ENCODE measurements around the gene C1QTNF1.
A peak's percentile ranks its signal among the peaks of the same experiment; 100 is the strongest.
"Not testable (repeated sequence)": the region's sequence is repeated elsewhere in the genome, so short reads cannot be mapped to it uniquely, and the experiment has no call there.

The C1QTNF1 gene

DNA sequence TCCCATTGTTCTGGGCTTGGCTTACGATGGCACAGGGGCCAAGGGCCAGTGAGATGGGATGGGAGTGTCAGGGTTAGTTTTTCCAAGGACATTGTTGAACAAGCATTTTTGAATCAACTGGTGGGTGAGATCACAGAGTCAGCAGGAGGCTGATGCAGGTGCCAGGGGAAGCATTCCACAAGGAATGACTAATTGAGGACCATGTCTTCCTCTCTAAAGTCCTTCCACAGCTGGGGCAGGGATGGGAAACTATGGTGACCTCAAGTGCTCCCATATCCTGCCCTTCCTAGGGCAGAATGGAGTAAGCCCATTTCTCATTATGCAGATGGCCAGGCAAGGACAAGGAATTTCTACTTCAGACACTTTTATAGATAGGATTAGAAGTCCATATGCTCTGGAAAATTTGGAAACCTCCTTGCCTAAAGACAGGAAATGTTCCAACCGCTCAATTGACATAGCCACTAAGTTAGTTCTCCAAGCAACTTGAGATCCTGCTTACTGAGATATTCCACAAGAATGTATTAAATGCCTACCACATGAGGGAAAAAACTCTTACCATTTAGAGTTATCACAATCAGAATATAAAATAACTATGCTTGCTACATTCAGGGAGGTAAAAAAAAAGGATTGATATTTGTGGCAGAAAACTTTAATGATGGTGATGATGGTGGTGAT, 29.4 kb downstream of the C1QTNF1 start:
- no peak for DNase-seq (ENCODE audit: low read depth)

DNA sequence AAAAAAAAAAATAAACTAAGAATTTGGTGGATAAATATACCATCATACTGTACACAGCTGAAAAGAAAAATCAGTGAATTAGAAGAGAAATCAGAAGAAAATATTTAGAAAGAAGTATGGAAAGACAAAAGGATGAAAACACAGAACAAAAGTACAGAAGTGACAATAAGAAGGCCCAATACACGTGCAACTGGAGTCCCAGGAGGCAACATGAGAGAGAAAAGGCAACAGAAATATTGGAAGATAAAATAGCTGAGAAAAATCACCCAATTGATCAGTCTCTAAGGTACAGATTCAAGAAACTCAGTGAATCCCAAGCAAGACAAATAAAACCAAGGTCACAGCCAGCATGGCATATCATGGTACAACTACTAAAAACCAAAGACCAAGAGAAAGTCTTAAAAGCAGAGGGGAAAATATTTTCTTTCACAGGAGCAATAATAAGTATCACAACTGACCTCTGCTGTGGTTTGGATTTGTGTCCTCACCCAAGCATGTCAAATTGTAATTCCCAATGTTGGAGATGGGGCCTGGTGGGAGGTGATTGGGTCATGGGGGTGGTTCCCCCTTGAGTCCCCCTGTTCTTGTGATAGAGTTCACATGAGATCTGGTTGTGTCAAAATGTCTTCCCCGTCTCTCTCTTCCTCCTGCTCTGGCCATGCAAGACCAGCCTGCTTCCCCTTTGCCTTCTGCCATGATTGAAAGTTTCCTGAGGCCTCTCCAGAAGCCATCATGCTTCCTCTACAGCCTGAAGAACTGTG, 30.4 kb downstream of the C1QTNF1 start:
- DNase-seq (ENCODE audit: low read depth): no peak

DNA sequence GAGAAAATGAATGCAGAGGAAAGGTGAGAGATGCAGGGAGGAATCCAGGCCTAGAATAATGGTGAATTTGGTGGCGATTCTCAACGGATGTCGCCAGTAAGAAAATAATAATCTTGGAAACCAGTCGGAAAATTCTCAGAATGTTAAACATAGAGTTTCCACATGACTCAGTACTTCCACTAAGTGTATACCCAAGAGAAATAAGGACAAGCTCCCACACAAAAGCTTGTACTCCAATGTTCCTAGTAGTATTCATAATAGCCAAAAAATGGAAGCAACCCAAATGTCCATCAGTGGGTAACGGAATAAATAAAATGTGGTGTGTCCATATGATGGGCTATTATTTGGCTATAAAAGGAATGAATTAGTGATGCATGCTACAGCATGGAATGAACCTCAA, 31.2 kb downstream of the C1QTNF1 start:
- DNase-seq (ENCODE audit: low read depth): no peak

DNA sequence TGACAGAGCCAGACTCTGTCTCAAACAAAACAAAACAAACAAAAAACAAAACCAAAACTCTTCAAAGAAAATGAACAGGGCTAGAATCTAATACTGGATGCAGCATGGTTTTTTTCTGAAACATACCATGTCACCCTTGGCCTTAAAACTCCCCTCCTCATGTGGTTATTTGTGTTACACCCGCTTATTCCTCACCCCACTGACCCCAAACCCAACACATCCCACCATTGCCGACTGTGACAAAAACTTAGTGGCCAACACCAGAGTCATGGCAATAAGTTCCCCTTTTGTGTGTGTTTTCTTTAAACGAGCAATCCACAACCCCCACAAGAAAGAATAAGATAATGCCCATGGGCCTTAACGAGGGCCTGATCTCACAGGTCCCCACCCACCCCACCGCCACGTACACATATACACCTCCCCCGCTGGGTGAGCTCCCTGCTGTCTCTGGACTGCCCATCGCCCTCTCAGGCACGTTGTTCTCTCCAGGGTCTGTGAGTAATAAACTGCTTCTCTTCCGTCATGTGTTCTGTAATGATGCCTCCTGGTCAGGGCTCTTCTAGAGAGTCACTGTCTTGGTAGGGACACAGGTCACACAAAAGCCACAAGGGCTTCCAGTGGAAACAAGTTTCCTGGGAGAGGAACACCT, 33.9 kb downstream of the C1QTNF1 start:
- no peak for DNase-seq (ENCODE audit: low read depth)

DNA sequence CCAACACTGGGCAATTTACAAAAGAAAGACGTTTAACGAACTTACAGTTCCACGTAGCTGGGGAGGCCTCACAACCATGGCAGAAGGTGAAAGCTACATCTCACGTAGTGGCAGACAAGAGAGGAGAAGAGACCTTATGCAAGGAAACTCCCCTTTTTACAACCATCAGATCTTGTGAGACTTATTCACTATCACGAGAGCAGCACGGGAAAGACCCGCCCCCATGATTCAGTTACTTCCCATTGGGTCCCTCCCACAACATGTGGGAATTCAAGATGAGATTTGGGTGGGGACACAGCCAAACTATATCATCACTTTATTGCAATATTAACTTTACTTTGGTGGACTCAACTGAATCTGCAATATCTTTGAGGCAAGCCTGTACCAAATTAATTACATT, 38.7 kb downstream of the C1QTNF1 start:
- no peak for DNase-seq (ENCODE audit: low read depth)

DNA sequence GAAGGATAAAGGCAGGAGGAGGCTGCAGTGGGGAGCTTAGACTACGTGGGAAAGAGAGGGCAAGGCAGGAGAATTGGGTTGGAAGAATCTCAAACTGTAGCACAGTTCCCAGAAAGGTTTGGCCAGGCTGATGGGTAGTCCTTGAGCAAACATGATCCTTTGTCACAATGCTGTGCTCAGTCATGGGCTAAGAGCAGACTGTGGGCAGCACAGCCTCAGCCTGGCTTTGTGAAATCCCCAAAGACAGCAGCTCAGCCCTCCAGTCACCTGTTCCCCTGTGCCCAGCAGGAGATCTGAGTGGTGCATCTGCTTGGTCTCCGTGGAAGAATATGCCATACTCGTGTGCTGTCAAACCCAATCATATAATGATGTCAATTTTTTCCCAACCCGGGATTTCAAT, 40.1 kb downstream of the C1QTNF1 start:
- DNase-seq (ENCODE audit: low read depth): no peak

DNA sequence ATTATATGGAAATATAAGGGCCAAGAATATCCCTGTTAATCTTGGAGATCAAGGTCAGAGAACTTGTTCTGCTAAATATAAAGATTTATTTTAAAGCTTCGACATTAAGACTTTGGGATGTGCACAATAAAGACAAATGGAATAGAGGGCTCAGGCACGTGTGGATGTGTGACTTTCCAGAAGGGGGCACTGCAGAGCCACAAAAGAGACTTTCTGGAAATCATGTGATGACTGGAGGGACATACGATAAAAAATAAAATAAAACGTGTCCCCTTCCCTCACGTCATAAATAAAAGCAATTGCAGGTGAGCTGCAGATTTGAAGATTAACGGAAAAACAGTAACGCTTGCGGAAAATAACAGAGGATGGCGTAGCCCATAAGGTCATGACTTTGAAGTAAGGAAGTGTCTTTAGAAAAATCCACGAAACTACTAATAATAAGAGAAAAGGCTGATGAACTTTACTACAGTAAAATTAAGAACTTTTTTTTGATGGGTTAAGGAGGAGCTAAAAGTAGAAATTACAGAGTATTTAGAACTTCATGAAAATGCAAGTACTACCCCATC, 41.2 kb downstream of the C1QTNF1 start:
- peak; percentile 35 for DNase-seq (ENCODE audit: low read depth)

DNA sequence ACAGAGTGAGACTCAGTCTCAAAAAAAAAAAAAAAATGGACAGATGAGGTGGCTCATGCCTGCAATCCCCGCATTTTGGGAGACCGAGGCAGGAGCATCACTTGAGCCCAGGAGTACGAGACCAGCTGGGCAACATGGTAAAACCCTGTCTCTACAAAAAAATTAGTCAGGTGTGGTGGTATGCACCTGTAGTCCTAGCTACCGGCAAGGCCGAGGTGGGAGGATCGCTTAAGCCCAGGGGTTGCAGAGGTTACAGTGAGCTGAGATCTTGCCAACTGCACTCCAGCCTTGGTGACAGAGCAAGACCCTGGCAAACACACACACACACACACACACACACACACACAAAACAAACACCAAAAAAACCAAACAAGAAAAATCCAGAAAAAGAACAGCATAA, 43.0 kb downstream of the C1QTNF1 start:
- DNase-seq (ENCODE audit: low read depth): no peak

DNA sequence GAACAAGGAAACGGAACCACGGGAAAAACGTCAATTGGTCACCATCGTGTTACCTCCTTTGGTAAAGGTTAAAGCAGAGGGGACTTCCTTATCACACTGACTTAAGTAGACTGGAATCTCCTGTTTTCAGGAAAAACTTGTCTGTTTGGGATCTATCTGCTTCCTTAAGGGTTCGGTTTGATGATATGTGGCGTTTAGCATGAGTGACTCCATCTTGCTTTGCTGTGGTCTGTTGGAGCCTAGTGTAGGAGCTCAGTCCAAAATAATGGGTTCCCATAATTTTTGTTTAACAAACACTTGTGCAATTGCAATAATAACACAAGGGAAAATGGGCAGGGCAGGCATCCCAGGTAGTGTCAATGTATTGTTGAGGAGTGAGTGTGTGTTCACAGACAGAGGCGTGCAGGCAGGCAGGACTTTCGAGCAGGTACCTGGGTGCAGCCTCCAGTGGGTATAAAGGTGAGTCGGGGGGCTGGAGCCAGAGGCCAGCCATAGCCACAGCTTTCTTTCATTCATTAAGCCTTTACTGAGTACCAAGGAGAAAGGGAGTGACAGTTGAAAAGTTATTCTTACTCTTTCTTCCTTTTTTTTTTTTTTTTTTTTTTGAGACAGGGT, 46.4 kb downstream of the C1QTNF1 start:
- no peak for DNase-seq (ENCODE audit: low read depth)

DNA sequence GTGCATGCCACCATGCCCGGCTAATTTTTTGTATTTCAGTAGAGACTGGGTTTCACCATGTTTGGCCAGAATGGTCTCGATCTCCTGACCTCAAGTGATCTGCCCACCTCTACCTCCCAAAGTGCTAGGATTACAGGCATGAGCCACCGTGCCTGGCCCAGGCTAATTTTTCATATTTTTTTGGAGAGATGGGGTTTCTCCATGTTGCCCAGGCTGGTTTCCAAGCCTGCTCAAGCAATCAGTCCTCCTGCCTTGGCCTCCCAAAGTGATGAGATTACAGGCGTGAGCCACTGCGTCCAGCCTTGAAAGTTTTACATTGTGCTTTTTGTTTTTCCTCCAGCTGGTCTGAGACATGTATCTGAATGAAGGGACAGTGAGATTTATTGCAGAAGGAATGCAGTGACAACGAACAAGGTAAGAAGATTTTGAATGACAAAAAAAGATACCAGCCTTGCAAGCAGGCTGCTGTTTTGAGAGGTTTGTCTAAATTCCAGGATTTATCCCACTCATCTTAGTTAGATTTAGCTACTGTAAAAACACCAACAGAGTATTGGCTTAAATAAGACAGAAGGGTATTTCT, 47.3 kb downstream of the C1QTNF1 start:
- no peak for DNase-seq (ENCODE audit: low read depth)

DNA sequence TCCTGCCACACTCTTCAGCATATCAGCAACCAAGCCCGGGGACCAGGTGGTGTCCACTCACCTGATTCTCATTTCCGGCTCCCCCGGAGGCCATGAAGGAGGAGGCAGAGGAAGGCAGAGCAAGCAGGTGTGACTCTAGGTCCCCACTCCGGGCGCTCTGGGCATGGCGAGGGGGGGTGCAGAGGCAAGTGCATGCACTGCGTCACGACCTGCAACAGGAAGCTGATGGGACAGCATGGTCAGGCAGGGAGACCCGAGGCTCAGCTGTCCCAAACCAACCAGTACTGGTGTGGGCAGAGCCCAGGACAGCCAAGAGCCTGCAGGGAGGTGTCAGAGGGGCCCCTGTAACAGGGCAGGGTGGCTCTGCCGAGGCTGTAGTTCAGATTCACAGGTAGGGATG, 48.6 kb downstream of the C1QTNF1 start:
- no peak for DNase-seq (ENCODE audit: low read depth)

DNA sequence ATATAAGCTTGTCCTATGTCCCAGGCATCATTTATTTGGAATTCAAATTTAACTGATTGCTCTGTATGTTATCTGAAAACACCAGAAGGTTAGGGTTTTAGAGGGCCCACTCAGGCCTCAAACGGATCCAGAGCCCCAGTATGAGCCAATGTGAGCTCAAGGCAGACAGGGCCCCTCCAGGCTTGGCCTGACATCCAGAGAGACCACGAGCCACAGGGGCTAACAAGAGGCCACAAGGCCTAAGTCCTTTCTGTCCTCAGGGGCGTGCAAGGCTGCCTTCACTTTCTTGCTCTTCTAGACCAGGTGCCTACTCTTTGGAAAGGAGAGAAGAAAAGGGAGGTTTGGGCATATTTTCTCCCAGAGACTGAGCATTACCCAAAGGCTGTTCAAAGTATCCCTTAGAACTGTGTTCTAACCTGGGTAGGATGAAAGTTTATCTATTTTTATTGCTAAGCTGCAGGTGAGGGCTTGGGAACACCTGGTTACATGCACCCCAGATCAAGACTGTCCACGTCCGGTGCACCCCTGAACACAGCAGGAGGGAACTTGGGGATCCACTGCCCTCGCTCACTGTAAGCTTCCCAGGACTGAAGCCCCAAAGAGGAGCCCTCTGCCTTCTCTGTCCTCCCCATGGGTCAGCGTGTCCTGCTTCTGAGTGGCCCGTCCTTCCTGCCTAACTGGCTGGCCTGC, 49.2 kb downstream of the C1QTNF1 start:
- no peak for DNase-seq (ENCODE audit: low read depth)

DNA sequence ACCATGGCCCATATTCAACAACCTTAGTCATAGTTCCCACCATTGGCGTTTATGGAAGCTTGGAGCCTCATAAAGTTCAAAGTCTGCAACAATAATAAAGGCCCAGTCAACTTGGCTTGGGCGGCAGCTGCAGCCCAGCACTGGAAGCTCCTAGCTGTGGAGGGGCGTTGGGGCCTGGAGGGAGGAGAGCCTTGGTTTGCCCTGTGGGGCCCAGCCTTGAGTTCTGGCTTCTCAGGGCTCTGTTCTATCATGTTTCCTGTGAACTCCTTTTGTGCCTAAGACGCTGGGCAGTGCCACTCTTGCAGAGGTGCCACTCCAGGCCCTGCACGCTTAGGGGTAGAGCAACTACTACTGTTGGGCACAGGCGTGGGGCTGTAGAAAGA, 49.7 kb downstream of the C1QTNF1 start:
- no peak for DNase-seq (ENCODE audit: low read depth)

DNA sequence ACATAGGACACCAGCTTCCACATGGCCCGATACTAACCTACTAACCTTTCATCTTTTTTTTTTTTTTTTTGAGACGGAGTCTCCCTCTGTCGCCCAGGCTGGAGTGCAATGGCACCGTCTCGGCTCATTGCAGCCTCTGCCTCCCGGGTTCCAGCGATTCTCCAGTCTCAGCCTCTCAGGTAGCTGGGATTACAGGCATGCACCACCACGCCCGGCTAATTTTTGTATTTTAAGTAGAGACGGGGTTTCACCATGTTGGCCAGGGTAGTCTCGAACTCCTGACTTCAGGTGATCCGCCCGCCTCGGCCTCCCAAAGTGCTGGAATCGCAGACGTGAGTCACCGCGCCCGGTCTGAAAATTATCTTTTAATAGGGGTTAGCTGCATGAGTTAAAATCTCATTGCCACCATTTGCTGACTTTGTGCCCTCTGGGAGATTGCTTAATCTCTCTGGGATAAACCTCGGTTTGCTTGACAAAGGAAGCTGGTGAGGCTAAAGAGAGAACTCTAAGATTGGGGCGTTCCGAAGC, 50.2 kb downstream of the C1QTNF1 start:
- DNase-seq (ENCODE audit: low read depth): not testable (repeated sequence)

DNA sequence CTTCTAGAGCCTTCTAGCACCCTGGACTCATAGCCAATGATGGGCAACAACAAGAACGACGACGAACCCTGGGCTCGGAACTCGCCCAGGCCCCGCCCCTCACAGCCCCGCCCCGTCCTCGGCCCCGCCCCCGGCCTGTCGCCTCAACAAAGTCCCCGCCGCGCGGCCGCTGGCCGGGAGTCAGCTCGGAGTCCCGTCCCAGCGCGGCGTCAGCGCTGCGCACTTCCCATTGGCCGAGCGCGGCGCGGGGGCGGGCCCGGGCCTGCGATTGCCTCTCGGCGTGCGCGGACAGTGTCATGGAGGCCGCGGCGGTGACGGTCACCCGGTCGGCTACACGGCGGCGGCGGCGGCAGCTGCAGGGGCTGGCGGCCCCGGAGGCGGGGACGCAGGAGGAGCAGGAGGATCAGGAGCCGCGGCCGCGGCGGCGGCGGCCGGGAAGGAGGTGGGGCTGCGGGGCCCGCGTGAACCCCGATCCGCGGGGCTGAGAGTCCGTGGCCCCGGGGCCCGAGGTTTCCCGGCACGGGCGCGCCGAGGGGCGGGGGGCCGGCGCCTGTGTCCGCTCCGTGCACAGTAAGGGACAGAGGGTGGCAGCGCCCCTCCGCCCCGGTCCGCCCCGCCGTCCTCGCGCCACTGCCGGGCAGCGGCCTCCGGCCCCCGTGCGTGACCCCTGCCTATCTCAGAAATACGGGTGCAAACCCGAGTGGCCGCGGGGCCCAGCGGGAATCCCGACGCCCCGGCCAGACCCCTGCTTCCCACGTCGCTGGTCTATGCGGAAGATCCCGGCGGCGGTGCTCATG, 50.9 kb downstream of the C1QTNF1 start, which contains the start of gene ENGASE:
Gene ENGASE (plus strand): TSS at position 176 of the 797 bp plus-strand sequence. CDS start 121 bp downstream, at position 297.
- peak; percentile 89 for DNase-seq (ENCODE audit: low read depth)

DNA sequence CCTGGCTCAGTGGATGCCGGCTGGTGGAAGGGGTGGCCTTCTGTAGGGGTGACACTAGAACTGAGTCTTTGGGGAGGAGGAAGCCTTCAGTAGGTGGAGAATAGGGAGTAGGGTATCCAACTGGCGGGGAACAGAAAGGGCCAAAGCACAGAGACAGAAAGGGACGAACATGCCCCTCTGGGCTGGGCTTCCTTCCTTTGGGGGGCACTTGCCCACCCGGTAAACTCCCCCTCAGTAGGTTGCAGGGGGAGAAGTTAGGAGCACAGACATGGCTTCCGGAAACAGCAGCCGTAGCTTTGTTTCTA, 51.4 kb downstream of the C1QTNF1 start:
- DNase-seq (ENCODE audit: low read depth): no peak

DNA sequence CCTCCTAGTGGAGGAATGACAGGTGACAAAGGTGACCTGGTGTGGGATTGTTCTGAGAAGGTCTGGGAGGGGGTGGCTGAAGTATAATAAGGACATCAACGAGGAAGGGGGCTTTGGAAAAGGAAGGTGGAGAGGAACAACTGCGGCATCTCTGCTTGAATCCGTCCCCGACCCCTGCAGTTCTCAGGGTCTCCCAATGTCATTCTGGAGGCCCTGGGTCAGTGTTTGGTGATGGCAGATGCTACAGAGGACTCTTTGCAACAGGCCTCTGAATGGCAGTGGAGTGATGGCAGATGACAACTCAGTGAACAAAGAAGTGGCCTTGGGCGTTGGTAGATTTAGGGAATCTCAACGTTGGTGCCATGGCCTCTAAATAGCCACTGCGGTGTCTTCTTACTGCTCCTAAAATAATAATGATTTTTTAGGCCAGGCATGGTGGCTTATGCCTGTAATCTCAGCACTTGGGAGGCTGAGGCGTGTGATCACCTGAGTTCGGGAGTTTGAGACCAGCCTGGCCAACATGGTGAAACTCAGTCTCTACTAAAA, 52.0 kb downstream of the C1QTNF1 start:
- no peak for DNase-seq (ENCODE audit: low read depth)

DNA sequence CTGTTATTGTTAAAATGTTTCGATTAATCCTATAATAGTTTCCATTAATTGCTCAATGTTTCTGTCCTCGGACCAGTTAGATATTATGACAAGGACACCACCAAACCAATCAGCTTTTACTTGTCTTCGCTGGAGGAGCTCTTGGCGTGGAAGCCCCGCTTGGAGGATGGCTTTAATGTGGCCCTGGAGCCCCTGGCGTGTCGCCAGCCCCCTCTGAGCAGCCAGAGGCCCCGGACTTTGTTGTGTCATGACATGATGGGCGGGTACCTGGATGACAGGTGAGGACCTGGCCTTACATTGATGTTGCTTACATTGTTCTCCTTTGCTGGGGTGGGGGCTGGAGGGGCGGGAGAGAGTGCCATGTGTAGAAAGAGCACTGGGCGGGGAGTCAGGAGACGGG, 53.6 kb downstream of the C1QTNF1 start:
- DNase-seq (ENCODE audit: low read depth): no peak

DNA sequence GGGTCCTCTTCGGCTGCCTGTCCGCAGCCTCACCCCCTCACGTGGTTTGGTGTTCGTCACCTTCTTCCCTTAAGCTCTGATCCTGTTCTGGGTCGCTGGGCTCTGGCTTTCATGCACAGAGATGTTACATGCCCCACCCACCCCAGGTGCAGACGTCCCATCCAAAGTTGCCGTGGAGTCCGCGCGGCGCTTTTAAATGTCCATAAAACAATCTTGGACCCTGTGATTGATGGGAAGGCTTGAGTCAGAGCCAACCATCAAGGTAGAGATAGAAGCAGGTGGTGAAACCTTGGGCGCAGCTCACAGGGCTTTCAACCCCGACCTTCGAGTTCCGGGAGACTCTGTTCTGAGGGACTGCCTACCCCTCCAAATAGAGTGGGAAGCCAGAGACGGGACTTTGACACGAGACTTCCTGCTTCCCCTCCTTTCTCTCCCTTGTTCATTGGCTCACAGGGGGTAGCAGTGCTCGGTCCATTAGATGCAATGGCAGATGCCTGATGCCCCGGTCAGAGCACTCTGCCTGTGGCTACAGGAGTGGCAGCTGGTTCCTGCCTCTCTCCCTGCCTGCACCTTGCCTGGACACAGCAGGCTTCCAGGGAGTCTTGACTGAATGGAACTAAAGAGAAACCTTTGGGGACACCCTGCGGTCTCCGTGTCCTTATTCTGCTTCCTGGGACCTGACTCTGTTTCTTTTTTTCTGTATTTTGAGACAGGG, 54.7 kb downstream of the C1QTNF1 start:
- no peak for DNase-seq (ENCODE audit: low read depth)

All from activated T-helper 1 cell treated with Interleukin-2 at 50 U/mL for 16 hours (primary cell).